HL-60 (cell line): ENCODE measurements around the gene KRTAP10-11.

ENCODE experiments used
- CTCF ChIP-seq: IDR thresholded peaks from one replicate; pipeline ENCODE4 v1.5.1; 2011; ENCODE audit warnings: low read length, control low read depth, inconsistent platforms; ENCODE audit not compliant: insufficient read depth
- POLR2AphosphoS5 ChIP-seq: IDR thresholded peaks from 2 replicates; pipeline ENCODE4 v1.6.1; 2012; ENCODE audit warnings: low read depth
- TF ChIP-seq, protein P1 (sequence below): IDR thresholded peaks from 2 replicates; pipeline ENCODE4 v1.6.1; 2012; ENCODE audit warnings: low read depth; ENCODE audit not compliant: insufficient replicate concordance

DNA sequence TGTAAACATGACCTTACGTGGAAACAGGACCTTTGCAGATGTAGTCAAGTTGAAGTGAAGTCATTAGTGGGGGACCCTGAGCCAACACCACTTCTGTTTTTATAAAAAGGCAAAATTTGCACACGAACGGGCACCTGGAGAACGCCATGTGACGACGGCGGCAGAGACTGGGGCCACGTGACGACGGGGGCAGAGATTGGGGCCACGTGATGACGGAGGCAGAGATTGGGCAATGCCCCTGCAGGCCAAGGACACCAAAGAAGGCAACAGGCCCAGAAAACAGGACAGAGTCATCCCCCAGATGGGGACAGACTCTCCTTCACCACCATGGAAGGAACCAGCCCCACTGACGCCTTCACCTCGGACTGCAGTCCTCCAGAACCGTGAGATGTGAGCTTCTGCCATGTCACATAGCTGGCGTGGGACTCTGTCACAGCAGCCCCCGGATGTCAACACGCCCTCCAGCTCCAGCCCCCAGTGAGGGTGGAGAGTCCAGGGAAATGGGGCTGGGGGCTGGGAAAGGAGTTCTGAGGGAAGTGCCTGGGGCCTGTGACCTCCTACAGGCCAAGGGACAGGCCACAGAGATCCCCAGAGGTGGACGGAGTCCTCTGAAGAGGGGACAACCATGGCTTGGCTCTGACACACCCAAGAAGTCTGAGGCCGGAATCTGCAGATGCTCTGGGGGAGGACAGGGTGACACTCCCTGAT, 4.2 kb downstream of the KRTAP10-11 start:
- TF ChIP-seq CTCF (no peak), POLR2AphosphoS5 (no peak)
- TF ChIP-seq, protein P1, sequence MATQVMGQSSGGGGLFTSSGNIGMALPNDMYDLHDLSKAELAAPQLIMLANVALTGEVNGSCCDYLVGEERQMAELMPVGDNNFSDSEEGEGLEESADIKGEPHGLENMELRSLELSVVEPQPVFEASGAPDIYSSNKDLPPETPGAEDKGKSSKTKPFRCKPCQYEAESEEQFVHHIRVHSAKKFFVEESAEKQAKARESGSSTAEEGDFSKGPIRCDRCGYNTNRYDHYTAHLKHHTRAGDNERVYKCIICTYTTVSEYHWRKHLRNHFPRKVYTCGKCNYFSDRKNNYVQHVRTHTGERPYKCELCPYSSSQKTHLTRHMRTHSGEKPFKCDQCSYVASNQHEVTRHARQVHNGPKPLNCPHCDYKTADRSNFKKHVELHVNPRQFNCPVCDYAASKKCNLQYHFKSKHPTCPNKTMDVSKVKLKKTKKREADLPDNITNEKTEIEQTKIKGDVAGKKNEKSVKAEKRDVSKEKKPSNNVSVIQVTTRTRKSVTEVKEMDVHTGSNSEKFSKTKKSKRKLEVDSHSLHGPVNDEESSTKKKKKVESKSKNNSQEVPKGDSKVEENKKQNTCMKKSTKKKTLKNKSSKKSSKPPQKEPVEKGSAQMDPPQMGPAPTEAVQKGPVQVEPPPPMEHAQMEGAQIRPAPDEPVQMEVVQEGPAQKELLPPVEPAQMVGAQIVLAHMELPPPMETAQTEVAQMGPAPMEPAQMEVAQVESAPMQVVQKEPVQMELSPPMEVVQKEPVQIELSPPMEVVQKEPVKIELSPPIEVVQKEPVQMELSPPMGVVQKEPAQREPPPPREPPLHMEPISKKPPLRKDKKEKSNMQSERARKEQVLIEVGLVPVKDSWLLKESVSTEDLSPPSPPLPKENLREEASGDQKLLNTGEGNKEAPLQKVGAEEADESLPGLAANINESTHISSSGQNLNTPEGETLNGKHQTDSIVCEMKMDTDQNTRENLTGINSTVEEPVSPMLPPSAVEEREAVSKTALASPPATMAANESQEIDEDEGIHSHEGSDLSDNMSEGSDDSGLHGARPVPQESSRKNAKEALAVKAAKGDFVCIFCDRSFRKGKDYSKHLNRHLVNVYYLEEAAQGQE, result no peak
